Gastrocnemius medialis (tissue), 4 donors: ENCODE measurements around the gene ALOX5. TPM values are rescaled to one million over a fixed set of nuclear protein-coding genes. Genes with fewer than 3 reads are reported as not detected.

ENCODE experiments used
- ATAC-seq, 2 donors: fragments of 150-250 bp; one replicate each; pipeline ENCODE4 v1.9.1; 2016
- DNase-seq, 2 donors: peaks; one replicate each; pipeline ENCODE4 v3.0.0-alpha.2; 2019
- H3K27ac ChIP-seq, 4 donors: fragments of 200-600 bp; sonication (generic); 1 replicate in 1 of 4; 2 replicates in 3 of 4; pipeline ENCODE4 v1.5.1; 2016 to 2018; ENCODE audit warnings: mild to moderate bottlenecking in 2 of 4, moderate library complexity in 1 of 4
- H3K27me3 ChIP-seq, 3 donors: fragments of 200-600 bp; sonication (generic) in 2 of 3; 1 replicate in 1 of 3; 2 replicates in 2 of 3; pipeline versions ENCODE4 v1.5.1 to v1.6.0; 2016 to 2019; ENCODE audit warnings: mild to moderate bottlenecking in 1 of 3, moderate library complexity in 1 of 3
- H3K36me3 ChIP-seq, 2 donors: fragments of 200-600 bp; sonication (generic) in 1 of 2; one replicate each; pipeline ENCODE4 v1.5.1; 2017 to 2018
- H3K4me1 ChIP-seq, 2 donors: fragments of 200-600 bp; sonication (generic) in 1 of 2; one replicate each; pipeline ENCODE4 v1.5.1; 2016 to 2017; ENCODE audit warnings: mild to moderate bottlenecking in 2 of 2
- H3K4me3 ChIP-seq, 4 donors: fragments of 200-600 bp; sonication (generic) in 3 of 4; 1 replicate in 1 of 4; 2 replicates in 3 of 4; pipeline ENCODE4 v1.5.1; 2016 to 2019; ENCODE audit warnings: mild to moderate bottlenecking in 2 of 4
- H3K9me3 ChIP-seq, 3 donors: fragments of 200-600 bp; sonication (generic) in 2 of 3; 1 replicate in 1 of 3; 2 replicates in 2 of 3; pipeline ENCODE4 v1.5.1; 2016 to 2019
- CTCF ChIP-seq, 5 experiments: fragments of 450-650 bp in 3 of 5; fragments of 200-600 bp in 2 of 5; sonication (generic) in 2 of 5; IDR thresholded peaks in 4 of 5; conservative IDR thresholded peaks in 1 of 5; 1 replicate in 4 of 5; 2 replicates in 1 of 5; pipeline ENCODE4 v1.5.1; 2016 to 2019; ENCODE audit warnings: antibody characterized with exemption in 5 of 5, mild to moderate bottlenecking in 3 of 5, moderate library complexity in 3 of 5
- POLR2A ChIP-seq, 2 donors: fragments of 450-650 bp; IDR thresholded peaks; one replicate each; pipeline ENCODE4 v1.6.1; 2017; ENCODE audit warnings: antibody characterized with exemption in 2 of 2, mild to moderate bottlenecking in 2 of 2, moderate library complexity in 2 of 2
- in situ Hi-C, 4 donors: fragments of 200-750 bp; cut with MboI; loops; one replicate each; pipeline versions ENCODE4 v1.15.0 to v1.8.0; 2017; ENCODE audit warnings: low sequenced_read_pairs in 4 of 4
- intact Hi-C: fragments of 100-400 bp; cut with DNase I; formaldehyde crosslinking; loops from one replicate; pipeline ENCODE4 v1.15.1; 2023; ENCODE audit warnings: low total_unique reads
- total RNA-seq, 4 donors: library from RNA; depleted of rRNA; stranded (reverse); fragments of >200 nt; gene quantifications; one replicate each; pipeline versions ENCODE4 v1.1.0 to v1.2.3, GENCODE V29; 2016

ALOX5 gene
- total RNA-seq, 4 donors from 2014 or later = 1.5 to 10.8 (median 4.2) TPM

DNA sequence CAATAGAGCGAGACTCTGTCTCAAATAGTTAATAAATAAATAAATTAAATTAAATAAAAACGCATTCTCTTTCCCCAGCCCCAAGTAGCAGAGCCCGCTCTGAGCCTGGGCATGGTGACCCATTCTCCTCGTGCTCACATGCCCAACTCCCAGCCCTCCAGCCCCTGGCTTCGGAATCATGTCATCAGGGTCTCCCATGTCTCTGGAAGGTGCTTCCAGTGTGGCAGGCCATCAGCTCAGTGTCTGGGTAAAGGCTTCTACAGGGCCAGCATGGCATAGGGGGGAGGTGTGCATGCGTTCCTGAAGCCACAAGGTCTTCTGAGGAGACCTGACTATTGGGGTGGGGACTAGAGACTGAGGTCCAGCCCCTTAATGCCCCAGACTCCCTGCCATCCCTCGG lies 72.8 kb downstream of the ALOX5 start:
- intact Hi-C loops (no loop called here), in situ Hi-C loops (loop anchor here in 1 of 4 donors (25.0 kb wide), 1 partner anchor 90 kb away; a partner anchor contains a TSS)
- H3K4me1 ChIP-seq = peaks cover 13 to 16% of the 10 kb centered on the region in 2 donors
- no peaks in the 10 kb centered on the region for H3K9me3 ChIP-seq
- no peak for TF ChIP-seq POLR2A (IDR thresholded peaks at IDR 0.05)
- no peak for TF ChIP-seq CTCF (IDR thresholded peaks at IDR 0.05 in 4 of 5, conservative IDR thresholded peaks at IDR 0.05 in 1 of 5)
- H3K27ac ChIP-seq = no peak overlapping the region
- H3K36me3 ChIP-seq = no peaks in the 10 kb centered on the region
- ATAC-seq (no peak), DNase-seq (no peak)
- no peak overlapping the region for H3K4me3 ChIP-seq
- H3K27me3 ChIP-seq = no peaks in the 10 kb centered on the region

GRCh38 chr10:45447416-45447815 lies 73.4 kb downstream of the ALOX5 start:
- Histone ChIP-seq H3K9me3 (no peaks in the 10 kb centered on the region), H3K27ac (no peak overlapping the region), H3K4me1 (peaks cover 13 to 16% of the 10 kb centered on the region in 2 donors), H3K27me3 (no peaks in the 10 kb centered on the region), H3K36me3 (no peaks in the 10 kb centered on the region), H3K4me3 (no peak overlapping the region)
- in situ Hi-C loops = loop anchor here in 1 of 4 donors (25.0 kb wide), 1 partner anchor 90 kb away; a partner anchor contains a TSS
- intact Hi-C loops = no loop called here
- ATAC-seq = no peak
- no peak for TF ChIP-seq POLR2A (IDR thresholded peaks at IDR 0.05)
- no peak for TF ChIP-seq CTCF (IDR thresholded peaks at IDR 0.05 in 4 of 5, conservative IDR thresholded peaks at IDR 0.05 in 1 of 5)
- DNase-seq = no peak

DNA sequence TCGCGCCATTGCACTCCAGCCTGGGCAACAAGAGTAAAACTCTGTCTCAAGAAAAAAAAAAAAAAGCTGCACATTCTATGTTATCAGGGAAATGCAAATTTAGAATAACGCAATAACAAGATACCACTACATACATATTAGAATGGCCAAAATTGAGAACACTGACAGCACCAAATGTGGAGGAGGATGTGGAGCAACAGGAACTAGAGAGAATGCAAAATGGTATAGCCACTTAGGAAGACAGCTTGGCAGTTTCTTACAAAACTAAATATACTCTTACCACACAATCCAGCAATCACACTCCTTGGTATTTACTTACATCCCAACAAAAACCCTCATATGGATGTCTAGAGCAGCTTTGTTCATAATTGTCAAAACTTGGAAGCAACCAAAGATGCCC lies 76.8 kb downstream of the ALOX5 start:
- in situ Hi-C loops = loop anchor here in 1 of 4 donors (25.0 kb wide), 1 partner anchor 211 kb away; the partner anchor contains the start of gene ZFAND4
- no peak for TF ChIP-seq CTCF (IDR thresholded peaks at IDR 0.05 in 4 of 5, conservative IDR thresholded peaks at IDR 0.05 in 1 of 5)
- TF ChIP-seq POLR2A (IDR thresholded peaks at IDR 0.05) = no peak
- Histone ChIP-seq H3K36me3 (no peaks in the 10 kb centered on the region), H3K4me3 (no peak overlapping the region), H3K4me1 (peaks cover 15 to 18% of the 10 kb centered on the region in 2 donors), H3K27me3 (no peaks in the 10 kb centered on the region), H3K9me3 (no peaks in the 10 kb centered on the region), H3K27ac (no peak overlapping the region)
- no peak for DNase-seq
- ATAC-seq = no peak
- intact Hi-C loops = no loop called here

DNA sequence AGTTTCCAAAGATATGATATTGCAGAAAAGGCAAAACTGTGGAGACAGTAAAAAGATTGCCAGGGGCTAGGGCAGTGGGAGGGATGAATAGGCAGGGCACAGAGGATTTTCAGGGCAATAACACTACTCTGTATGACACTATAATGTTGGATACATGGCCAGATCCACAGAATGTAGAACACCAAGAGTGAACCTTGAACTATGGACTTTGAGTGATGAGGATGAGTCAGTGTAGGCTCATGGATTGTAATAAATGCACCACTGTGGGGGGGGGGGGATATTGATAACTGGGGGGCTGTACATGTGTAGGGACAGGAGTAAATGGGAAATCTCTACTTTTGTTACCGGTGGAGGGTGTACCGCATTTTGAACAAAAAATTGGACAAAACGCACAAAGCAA lies 77.4 kb downstream of the ALOX5 start:
- intact Hi-C loops = no loop called here

More for the DNA sequence above, 77.4 kb downstream of the ALOX5 start:
- Histone ChIP-seq H3K4me1 (peaks cover 10 to 13% of the 10 kb centered on the region in 2 donors), H3K27me3 (no peaks in the 10 kb centered on the region), H3K27ac (no peak overlapping the region), H3K36me3 (no peaks in the 10 kb centered on the region), H3K9me3 (no peaks in the 10 kb centered on the region), H3K4me3 (no peak overlapping the region)
- TF ChIP-seq CTCF (IDR thresholded peaks at IDR 0.05 in 4 of 5, conservative IDR thresholded peaks at IDR 0.05 in 1 of 5) = no peak
- TF ChIP-seq POLR2A (IDR thresholded peaks at IDR 0.05) = no peak
- ATAC-seq (no peak), DNase-seq (no peak)
- in situ Hi-C loops = loop anchor here in 1 of 4 donors (25.0 kb wide), 1 partner anchor 211 kb away; the partner anchor contains the start of gene ZFAND4
